ENCODE data around the gene SH3PXD2B. TPM values are rescaled to one million over a fixed set of nuclear protein-coding genes. Genes with fewer than 3 reads are reported as not detected.
"Not testable (repeated sequence)": the region's sequence is repeated elsewhere in the genome, so short reads cannot be mapped to it uniquely, and the experiment has no call there.

The SH3PXD2B gene
- total RNA-seq, 1 donor from 2014 or later = 0.16 TPM

GRCh38 chr5:172351240-172351778, 103.0 kb downstream of the SH3PXD2B start:
- no peak for DNase-seq
- no peaks in the 10 kb centered on the region for H3K27me3 Mint-ChIP-seq
- no peaks in the 10 kb centered on the region for H3K4me1 Mint-ChIP-seq
- no peak overlapping the region for H3K27ac Mint-ChIP-seq
- intact Hi-C loops (cut with micrococcal nuclease) = no loop called here
- no peaks in the 10 kb centered on the region for H3K9me3 Mint-ChIP-seq
- H3K36me3 Mint-ChIP-seq (ENCODE audit: low read depth) = no peaks in the 10 kb centered on the region
- H3K4me3 Mint-ChIP-seq = no peak overlapping the region

GRCh38 chr5:172350212-172351181, 103.8 kb downstream of the SH3PXD2B start:
- no peaks in the 10 kb centered on the region for H3K36me3 Mint-ChIP-seq (ENCODE audit: low read depth)
- DNase-seq = no peak
- no peaks in the 10 kb centered on the region for H3K4me1 Mint-ChIP-seq
- intact Hi-C loops (cut with micrococcal nuclease) = no loop called here
- no peaks in the 10 kb centered on the region for H3K27me3 Mint-ChIP-seq
- H3K9me3 Mint-ChIP-seq = no peaks in the 10 kb centered on the region
- H3K27ac Mint-ChIP-seq = no peak overlapping the region
- no peak overlapping the region for H3K4me3 Mint-ChIP-seq

DNA sequence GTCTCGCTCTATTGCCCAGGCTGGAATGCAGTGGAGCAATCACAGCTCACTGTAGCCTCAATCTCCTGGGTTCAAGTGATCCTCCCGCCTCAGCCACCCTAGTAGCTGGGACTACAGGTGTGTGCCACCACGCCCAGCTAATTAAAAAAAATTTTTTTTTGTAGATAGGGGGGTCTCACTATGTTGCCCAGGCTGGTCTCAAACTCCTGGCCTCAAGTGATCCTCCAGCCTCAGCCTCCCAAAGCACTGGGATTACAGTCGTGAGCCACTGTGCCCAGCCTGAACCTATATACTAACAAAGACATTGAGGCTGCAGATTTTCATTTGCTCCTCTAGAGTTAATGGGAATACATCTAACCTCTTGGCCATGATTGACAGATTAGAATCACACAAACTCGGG, 105.6 kb downstream of the SH3PXD2B start:
- H3K27ac Mint-ChIP-seq; intact Hi-C loops (cut with micrococcal nuclease); H3K36me3 Mint-ChIP-seq (ENCODE audit: low read depth): not testable (repeated sequence)

GRCh38 chr5:172348084-172348483, 106.2 kb downstream of the SH3PXD2B start:
- intact Hi-C loops (cut with micrococcal nuclease) = no loop called here
- Mint-ChIP-seq H3K4me1 (no peaks in the 10 kb centered on the region), H3K27me3 (no peaks in the 10 kb centered on the region), H3K9me3 (no peaks in the 10 kb centered on the region), H3K4me3 (no peak overlapping the region), H3K27ac (no peak overlapping the region), H3K36me3 (ENCODE audit: low read depth) (no peaks in the 10 kb centered on the region)
- no peak for DNase-seq

More for the DNA sequence above, 105.6 kb downstream of the SH3PXD2B start:
- H3K4me3 Mint-ChIP-seq, H3K9me3 Mint-ChIP-seq, H3K27me3 Mint-ChIP-seq, DNase-seq, H3K4me1 Mint-ChIP-seq: not testable (repeated sequence)

- DNase-seq = no peak
- Mint-ChIP-seq H3K9me3 (no peaks in the 10 kb centered on the region), H3K27me3 (no peaks in the 10 kb centered on the region), H3K4me1 (no peaks in the 10 kb centered on the region), H3K4me3 (no peak overlapping the region), H3K27ac (no peak overlapping the region), H3K36me3 (ENCODE audit: low read depth) (no peaks in the 10 kb centered on the region)
- intact Hi-C loops (cut with micrococcal nuclease) = no loop called here
These were observed 106.8 kb downstream of the SH3PXD2B start for GRCh38 chr5:172347496-172348052.

- DNase-seq = no peak
- no peak overlapping the region for H3K27ac Mint-ChIP-seq
- no peak overlapping the region for H3K4me3 Mint-ChIP-seq
- no peaks in the 10 kb centered on the region for H3K36me3 Mint-ChIP-seq (ENCODE audit: low read depth)
- intact Hi-C loops (cut with micrococcal nuclease) = no loop called here
- no peaks in the 10 kb centered on the region for H3K9me3 Mint-ChIP-seq
- no peaks in the 10 kb centered on the region for H3K27me3 Mint-ChIP-seq
- no peaks in the 10 kb centered on the region for H3K4me1 Mint-ChIP-seq
These were observed 108.4 kb downstream of the SH3PXD2B start for GRCh38 chr5:172345881-172346280.

DNA sequence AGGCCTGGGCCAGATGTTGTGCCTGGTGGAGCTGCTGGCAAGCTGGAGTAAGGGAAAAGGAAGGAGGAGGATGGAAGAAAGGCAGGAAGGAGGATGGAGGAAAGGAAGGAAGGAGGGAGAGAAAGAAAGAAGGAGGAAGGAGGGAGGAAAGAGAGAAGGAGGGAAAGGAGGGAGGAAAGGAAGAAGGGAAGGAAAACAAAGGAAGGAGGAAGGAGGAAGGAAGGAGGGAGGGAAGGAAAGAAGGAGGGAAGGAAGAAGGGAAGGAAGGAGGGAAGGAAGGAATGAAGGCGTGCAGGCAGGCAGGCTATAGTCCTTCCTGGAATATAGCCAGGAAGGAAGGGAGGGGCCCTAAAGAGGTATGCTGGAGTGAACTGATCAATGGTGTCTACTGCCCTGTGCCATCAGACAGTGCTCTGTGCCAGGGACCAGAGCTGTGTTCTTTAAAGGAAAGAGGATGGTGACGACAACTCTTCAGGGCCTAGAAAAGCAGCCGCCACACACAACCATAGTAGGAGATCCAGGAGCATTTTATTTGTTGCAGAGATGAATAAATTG, 109.4 kb downstream of the SH3PXD2B start:
- intact Hi-C loops (cut with micrococcal nuclease) = no loop called here
- Mint-ChIP-seq H3K27ac (no peak overlapping the region), H3K4me3 (no peak overlapping the region), H3K9me3 (no peaks in the 10 kb centered on the region), H3K4me1 (no peaks in the 10 kb centered on the region), H3K27me3 (no peaks in the 10 kb centered on the region), H3K36me3 (ENCODE audit: low read depth) (no peaks in the 10 kb centered on the region)
- DNase-seq = no peak

DNA sequence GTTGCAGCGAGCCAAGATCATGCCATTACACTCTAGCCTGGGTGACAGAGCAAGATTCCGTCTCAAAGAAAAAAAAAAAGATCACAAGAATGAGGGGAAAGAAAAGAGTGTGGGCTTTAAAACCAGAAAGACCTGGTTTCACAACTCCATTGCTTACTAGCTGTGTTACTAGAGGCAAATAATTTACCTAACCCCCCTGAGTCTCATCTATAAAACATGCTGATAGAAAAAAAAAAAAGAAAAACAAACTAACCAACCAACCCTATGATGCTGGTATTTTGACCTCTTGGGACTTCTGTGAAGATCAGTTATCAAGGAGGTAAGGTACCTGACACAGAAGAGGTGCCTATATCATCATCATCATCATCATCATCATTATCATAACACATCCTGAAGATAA, 110.6 kb downstream of the SH3PXD2B start:
- DNase-seq = no peak
- no peaks in the 10 kb centered on the region for H3K27me3 Mint-ChIP-seq

DNA sequence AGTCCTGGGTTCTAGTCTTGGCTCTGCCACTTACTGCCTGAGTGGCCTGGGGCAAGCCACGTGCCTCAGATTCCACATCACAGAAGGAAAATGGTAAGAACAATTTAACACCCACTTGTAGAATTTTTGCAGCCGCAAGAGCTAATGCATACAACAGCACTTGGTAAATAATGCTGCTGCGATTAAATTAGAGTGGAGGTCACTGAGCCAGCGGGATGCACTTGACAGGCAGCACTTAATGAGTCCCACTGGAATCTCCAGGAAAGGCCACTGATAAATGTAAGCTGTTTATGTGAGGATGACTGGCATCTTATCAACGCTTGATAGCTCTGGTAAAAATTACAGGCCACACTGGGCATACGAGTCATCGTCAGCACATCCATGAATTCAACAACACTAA, 111.4 kb downstream of the SH3PXD2B start:
- Mint-ChIP-seq H3K36me3 (ENCODE audit: low read depth) (no peaks in the 10 kb centered on the region), H3K27me3 (no peaks in the 10 kb centered on the region), H3K9me3 (no peaks in the 10 kb centered on the region), H3K4me1 (no peaks in the 10 kb centered on the region), H3K4me3 (no peak overlapping the region), H3K27ac (no peak overlapping the region)
- no peak for DNase-seq
- intact Hi-C loops (cut with micrococcal nuclease) = no loop called here

More for the DNA sequence above, 110.6 kb downstream of the SH3PXD2B start:
- Mint-ChIP-seq H3K4me1 (no peaks in the 10 kb centered on the region), H3K4me3 (no peak overlapping the region), H3K27ac (no peak overlapping the region), H3K36me3 (ENCODE audit: low read depth) (no peaks in the 10 kb centered on the region), H3K9me3 (no peaks in the 10 kb centered on the region)
- intact Hi-C loops (cut with micrococcal nuclease) = no loop called here

- intact Hi-C loops (cut with micrococcal nuclease) = no loop called here
- Mint-ChIP-seq H3K4me1 (no peaks in the 10 kb centered on the region), H3K36me3 (ENCODE audit: low read depth) (no peaks in the 10 kb centered on the region), H3K4me3 (no peak overlapping the region), H3K27ac (no peak overlapping the region), H3K9me3 (no peaks in the 10 kb centered on the region), H3K27me3 (no peaks in the 10 kb centered on the region)
- no peak for DNase-seq
These were observed 114.8 kb downstream of the SH3PXD2B start for GRCh38 chr5:172339264-172340180.

DNA sequence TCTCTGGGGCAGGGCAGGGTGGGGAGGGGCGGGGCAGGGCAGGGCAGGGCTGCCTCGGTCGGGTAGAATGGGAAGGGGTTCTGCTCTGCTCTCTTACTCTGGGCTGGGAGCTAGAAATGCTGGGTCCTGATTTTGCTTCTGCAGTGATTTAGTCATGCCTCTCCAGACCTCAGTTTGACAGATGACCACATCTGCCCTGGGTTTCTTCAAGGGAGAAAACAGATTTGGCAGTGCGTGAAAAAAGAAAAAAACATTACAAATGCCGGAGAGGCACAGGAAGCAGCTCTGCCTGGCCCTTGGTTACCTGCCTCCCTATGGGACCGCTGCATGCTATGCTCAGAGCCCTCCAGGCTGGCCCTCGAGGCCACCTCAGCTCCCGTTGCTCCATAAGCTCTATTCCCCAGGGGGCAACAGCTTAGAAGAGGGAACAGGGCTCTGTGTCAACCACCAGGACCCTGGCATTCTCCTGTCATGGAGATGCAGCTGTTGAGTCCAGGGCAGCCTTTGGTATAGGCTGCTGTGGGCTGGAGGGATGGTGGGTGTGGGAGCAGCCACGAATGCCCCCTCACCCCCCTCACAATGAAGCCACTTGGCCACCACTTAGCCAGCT, 117.5 kb downstream of the SH3PXD2B start:
- intact Hi-C loops (cut with micrococcal nuclease) = no loop called here
- DNase-seq = no peak
- Mint-ChIP-seq H3K36me3 (ENCODE audit: low read depth) (no peaks in the 10 kb centered on the region), H3K4me1 (no peaks in the 10 kb centered on the region), H3K27me3 (no peaks in the 10 kb centered on the region), H3K27ac (no peak overlapping the region), H3K4me3 (no peak overlapping the region), H3K9me3 (no peaks in the 10 kb centered on the region)

- H3K36me3 Mint-ChIP-seq (ENCODE audit: low read depth) = no peaks in the 10 kb centered on the region
- intact Hi-C loops (cut with micrococcal nuclease) = no loop called here
- H3K9me3 Mint-ChIP-seq = no peaks in the 10 kb centered on the region
- H3K27me3 Mint-ChIP-seq = no peaks in the 10 kb centered on the region
- DNase-seq = no peak
- no peak overlapping the region for H3K27ac Mint-ChIP-seq
- H3K4me3 Mint-ChIP-seq = no peak overlapping the region
- no peaks in the 10 kb centered on the region for H3K4me1 Mint-ChIP-seq
These were observed 118.1 kb downstream of the SH3PXD2B start for GRCh38 chr5:172336264-172336663.

DNA sequence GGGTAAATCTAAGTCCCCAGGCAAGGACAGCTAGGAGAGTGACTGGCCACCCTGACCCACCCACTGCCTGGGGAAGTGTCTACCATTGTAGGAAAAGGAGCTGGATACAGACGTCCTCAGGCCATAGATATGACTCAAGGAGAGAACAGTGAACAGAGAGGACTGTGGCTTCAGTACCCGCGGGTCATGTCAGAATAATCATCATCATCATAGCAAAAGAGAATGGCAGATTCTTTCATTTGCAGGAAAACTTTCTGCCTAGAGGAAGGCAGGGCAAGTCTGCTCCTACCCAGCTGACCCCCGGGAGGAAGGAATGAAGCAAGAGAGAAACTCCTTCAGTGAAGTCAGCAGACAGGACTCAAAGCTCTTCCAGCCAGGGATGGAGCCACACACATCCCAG, 118.6 kb downstream of the SH3PXD2B start:
- no peak overlapping the region for H3K4me3 Mint-ChIP-seq
- H3K27me3 Mint-ChIP-seq = no peaks in the 10 kb centered on the region
- H3K36me3 Mint-ChIP-seq (ENCODE audit: low read depth) = no peaks in the 10 kb centered on the region
- no peaks in the 10 kb centered on the region for H3K4me1 Mint-ChIP-seq
- H3K27ac Mint-ChIP-seq = no peak overlapping the region
- H3K9me3 Mint-ChIP-seq = no peaks in the 10 kb centered on the region
- intact Hi-C loops (cut with micrococcal nuclease) = no loop called here
- DNase-seq = no peak
